Measurements from ENCODE around the gene LGR6.

GRCh38 chr1:202320081-202320405 lies 126.4 kb downstream of the LGR6 start:
- TF ChIP-seq, protein P1, sequence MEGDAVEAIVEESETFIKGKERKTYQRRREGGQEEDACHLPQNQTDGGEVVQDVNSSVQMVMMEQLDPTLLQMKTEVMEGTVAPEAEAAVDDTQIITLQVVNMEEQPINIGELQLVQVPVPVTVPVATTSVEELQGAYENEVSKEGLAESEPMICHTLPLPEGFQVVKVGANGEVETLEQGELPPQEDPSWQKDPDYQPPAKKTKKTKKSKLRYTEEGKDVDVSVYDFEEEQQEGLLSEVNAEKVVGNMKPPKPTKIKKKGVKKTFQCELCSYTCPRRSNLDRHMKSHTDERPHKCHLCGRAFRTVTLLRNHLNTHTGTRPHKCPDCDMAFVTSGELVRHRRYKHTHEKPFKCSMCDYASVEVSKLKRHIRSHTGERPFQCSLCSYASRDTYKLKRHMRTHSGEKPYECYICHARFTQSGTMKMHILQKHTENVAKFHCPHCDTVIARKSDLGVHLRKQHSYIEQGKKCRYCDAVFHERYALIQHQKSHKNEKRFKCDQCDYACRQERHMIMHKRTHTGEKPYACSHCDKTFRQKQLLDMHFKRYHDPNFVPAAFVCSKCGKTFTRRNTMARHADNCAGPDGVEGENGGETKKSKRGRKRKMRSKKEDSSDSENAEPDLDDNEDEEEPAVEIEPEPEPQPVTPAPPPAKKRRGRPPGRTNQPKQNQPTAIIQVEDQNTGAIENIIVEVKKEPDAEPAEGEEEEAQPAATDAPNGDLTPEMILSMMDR (IDR thresholded peaks at IDR 0.05 in 4 of 5, conservative IDR thresholded peaks at IDR 0.05 in 1 of 5), result no peak
- TF ChIP-seq POLR2A (IDR thresholded peaks at IDR 0.05), result no peak
